ENCODE results near the gene PPP6R2. TPM values are rescaled to one million over a fixed set of nuclear protein-coding genes. Genes with fewer than 3 reads are reported as not detected.

Gene PPP6R2
- total and polyA plus RNA-seq, 2 donors (not counting 3 experiments of a cell fraction or from before 2014, with no cell fraction given) = 38.6 to 54.6 TPM

DNA sequence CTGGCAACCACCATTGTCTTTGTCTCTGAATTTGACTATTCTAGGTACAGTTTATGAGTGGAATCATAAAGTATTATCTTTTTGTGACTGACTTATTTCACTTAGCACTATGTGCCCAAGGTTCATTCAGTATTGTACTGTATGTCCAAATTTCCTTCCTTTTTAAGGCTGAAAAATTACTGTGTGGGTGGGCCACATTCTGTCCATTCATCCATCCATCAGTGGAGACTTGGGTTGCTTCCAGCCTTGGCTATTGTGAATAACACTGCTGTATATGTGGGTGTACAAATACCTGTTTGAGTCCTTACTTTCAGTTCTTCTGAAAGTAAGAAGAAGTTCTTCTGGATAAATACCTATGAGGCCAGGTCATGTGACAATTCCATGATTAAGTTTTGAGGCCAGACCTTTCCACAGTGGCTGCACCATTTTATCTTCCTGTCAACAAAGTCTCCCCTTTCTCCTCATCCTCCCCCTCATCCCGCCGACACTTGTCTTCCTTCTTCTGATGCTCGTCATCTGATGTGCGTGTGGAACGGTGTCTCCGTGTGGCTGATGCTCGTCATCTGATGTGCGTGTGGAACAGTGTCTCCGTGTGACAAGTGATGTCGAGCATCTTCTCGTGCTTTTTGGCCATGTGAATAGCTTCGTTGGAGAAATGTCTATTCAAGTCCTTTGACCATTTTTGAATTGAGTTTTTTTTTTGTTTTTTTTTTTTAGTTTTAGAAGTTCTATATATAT, 82.2 kb downstream of the PPP6R2 start:
- BruUV-seq (replicated peaks) = no TSS peak
- CTCF ChIA-PET = interaction anchor here (1.2 kb wide), 1 partner anchor 16 kb away, joined by 3 read pairs; no protein-coding TSS in a partner anchor
- no peaks in the 10 kb centered on the region for H4K20me1 ChIP-seq (replicated peaks; ENCODE audit: control insufficient read depth, extremely low read depth, insufficient read depth, low read length)
- TF ChIP-seq JUN (IDR thresholded peaks at IDR 0.05; ENCODE audit: borderline replicate concordance, insufficient read depth, insufficient read length, low read depth) = no peak
- TF ChIP-seq FOS (IDR thresholded peaks at IDR 0.05; ENCODE audit: borderline replicate concordance, insufficient read depth, low read length) = no peak
- TF ChIP-seq POLR2A (IDR thresholded peaks at IDR 0.05; ENCODE audit: low read depth, low read length) = no peak
- TF ChIP-seq EZH2 (IDR thresholded peaks at IDR 0.05; ENCODE audit: borderline replicate concordance, low read depth, low read length, severe bottlenecking) = no peak
- TF ChIP-seq, protein P1, sequence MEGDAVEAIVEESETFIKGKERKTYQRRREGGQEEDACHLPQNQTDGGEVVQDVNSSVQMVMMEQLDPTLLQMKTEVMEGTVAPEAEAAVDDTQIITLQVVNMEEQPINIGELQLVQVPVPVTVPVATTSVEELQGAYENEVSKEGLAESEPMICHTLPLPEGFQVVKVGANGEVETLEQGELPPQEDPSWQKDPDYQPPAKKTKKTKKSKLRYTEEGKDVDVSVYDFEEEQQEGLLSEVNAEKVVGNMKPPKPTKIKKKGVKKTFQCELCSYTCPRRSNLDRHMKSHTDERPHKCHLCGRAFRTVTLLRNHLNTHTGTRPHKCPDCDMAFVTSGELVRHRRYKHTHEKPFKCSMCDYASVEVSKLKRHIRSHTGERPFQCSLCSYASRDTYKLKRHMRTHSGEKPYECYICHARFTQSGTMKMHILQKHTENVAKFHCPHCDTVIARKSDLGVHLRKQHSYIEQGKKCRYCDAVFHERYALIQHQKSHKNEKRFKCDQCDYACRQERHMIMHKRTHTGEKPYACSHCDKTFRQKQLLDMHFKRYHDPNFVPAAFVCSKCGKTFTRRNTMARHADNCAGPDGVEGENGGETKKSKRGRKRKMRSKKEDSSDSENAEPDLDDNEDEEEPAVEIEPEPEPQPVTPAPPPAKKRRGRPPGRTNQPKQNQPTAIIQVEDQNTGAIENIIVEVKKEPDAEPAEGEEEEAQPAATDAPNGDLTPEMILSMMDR (IDR thresholded peaks at IDR 0.05; ENCODE audit: extremely low read depth in 1 of 2, insufficient read depth in 1 of 2, low read depth in 1 of 2, low read length in 2 of 2) = no peak
- TF ChIP-seq, protein P2, sequence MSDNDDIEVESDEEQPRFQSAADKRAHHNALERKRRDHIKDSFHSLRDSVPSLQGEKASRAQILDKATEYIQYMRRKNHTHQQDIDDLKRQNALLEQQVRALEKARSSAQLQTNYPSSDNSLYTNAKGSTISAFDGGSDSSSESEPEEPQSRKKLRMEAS (IDR thresholded peaks at IDR 0.05; ENCODE audit: insufficient read depth, insufficient read length) = no peak
- no peak for TF ChIP-seq GATA2 (IDR thresholded peaks at IDR 0.05; ENCODE audit: insufficient read depth, insufficient read length, low read depth, low read length)
- TF ChIP-seq MYC (IDR thresholded peaks at IDR 0.05; ENCODE audit: low read depth, low read length) = no peak
- TF ChIP-seq POLR2AphosphoS5 (IDR thresholded peaks at IDR 0.05; ENCODE audit: insufficient read depth, low read depth, low read length) = no peak
- no peaks in the 10 kb centered on the region for H3K27me3 ChIP-seq (ENCODE audit: control insufficient read depth in 2 of 2, insufficient read depth in 2 of 2, low read length in 2 of 2)
- FAIRE-seq (no peak), DNase-seq (ENCODE audit: low read depth, low spot score) (peak; percentile 15)
- H3K4me3 ChIP-seq (replicated peaks in 1 of 3; ENCODE audit: insufficient read depth in 1 of 3, low read depth in 1 of 3, low read length in 3 of 3) = no peak overlapping the region
- H3K27ac ChIP-seq (ENCODE audit: insufficient read depth, low read depth, low read length) = no peak overlapping the region
- H2AFZ ChIP-seq (ENCODE audit: low read depth, low read length) = no peak overlapping the region
- intact Hi-C loops (cut with micrococcal nuclease) (no loop called here), dilution Hi-C loops (cut with MboI; ENCODE audit: extremely low pct_ligation_motif_present, low sequenced_read_pairs) (no loop called here)
- no peaks in the 10 kb centered on the region for H3K9me3 ChIP-seq (replicated peaks; ENCODE audit: control insufficient read depth, insufficient read depth, low read length)
- peaks cover 7 to 33% of the 10 kb centered on the region in 2 experiments for H3K36me3 ChIP-seq (ENCODE audit: control insufficient read depth in 2 of 2, extremely low read depth in 1 of 2, insufficient read depth in 2 of 2, low read length in 2 of 2)
- H3K4me2 ChIP-seq (ENCODE audit: insufficient read depth, low read length) = no peak overlapping the region
- no peak overlapping the region for H3K9ac ChIP-seq (replicated peaks; ENCODE audit: extremely low read depth, insufficient read depth, low read length)
- POLR2A ChIA-PET = no interaction called here
- no peaks in the 10 kb centered on the region for H3K4me1 ChIP-seq (ENCODE audit: control insufficient read depth, extremely low read depth, insufficient read depth, low read length)
- no peaks in the 10 kb centered on the region for H3K79me2 ChIP-seq (ENCODE audit: control insufficient read depth, insufficient read depth, low read length)
- no peaks in the 10 kb centered on the region for H3K9me1 ChIP-seq (replicated peaks; ENCODE audit: control insufficient read depth, extremely low read depth, insufficient read depth, low read length)
